H4 (cell line): ENCODE results near the gene HIVEP2. TPM values are rescaled to one million over a fixed set of nuclear protein-coding genes. Genes with fewer than 3 reads are reported as not detected.
A peak's percentile ranks its signal among the peaks of the same experiment; 100 is the strongest.

ENCODE experiments used
- DNase-seq: peaks from one replicate; pipeline ENCODE4 v3.0.0-alpha.2; 2015; ENCODE audit warnings: low spot score
- total RNA-seq: library from RNA; depleted of rRNA; stranded (reverse); fragments of >200 nt; shearing (Covaris generic); gene quantifications from 2 replicates; pipeline ENCODE4 v1.2.3, GENCODE V29; 2014

The HIVEP2 gene
- total RNA-seq, 1 experiment from 2014 or later: 4.1 TPM

DNA sequence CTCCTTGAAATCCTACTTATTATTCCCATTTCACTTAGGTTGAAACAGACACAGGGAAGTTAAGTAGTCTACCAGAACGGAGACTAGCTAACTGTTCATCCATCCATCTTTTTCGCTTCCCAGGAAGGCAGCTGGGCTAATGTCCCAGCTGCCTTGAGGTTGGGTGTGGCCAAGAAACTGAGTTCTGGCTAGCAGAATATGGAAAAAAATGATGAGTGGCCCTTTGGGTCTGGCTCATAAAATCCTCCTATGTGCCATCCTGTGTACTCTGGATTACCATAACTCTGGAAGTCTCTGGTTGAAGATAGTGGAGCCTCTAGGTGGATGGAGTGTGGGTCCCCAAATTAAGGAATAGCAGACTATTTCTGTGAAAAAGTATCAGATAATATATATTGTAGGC, 206.2 kb downstream of the HIVEP2 start:
- no peak for DNase-seq

DNA sequence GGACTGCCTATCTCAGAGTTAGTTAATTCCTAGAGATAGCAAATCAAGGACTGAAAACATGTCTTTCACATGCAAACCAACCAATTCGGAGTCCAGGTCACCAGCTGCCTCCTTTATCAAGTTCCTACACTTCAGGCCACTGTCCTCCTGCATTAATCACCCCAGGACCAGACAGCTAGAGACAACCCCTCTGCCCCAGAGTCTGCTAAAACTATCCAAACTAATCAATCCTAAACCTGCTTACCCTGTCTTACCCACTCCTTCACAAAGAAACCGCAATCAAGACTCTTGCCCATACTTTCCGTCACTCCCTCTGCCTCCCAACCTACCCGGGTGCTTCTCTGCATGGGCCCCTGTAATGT, 207.0 kb downstream of the HIVEP2 start:
- no peak for DNase-seq

DNA sequence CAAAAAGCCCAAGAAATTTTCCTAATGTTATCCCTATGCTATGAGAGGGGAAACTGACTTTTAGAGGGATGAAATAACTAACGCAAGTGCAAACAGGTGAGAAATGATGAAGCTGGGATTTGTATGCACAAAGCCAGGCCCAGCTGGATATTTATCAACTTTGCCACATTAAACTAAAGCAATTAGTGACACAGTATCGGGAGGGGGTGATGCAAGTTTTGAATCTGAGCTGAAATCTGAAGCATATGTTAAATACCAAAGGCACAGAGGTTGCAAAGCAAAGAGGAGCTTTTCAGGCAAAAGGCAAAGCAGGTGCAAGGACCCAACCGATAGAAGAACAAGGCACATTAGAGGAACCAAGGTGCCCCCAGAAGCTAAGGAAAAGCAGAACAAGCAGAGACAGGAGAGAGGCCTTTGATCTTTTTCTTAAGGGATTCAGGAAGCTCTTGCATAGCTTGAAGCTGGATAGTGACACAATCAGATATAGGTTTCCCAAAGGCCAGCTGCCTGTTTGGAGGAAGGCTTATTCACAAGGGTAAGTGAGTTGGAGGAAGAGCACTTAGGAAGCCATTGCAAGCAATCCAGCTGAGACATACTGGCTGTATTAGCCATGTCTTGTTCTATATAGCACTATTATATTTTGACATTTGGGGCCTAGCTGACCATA, 207.5 kb downstream of the HIVEP2 start:
- DNase-seq: no peak

DNA sequence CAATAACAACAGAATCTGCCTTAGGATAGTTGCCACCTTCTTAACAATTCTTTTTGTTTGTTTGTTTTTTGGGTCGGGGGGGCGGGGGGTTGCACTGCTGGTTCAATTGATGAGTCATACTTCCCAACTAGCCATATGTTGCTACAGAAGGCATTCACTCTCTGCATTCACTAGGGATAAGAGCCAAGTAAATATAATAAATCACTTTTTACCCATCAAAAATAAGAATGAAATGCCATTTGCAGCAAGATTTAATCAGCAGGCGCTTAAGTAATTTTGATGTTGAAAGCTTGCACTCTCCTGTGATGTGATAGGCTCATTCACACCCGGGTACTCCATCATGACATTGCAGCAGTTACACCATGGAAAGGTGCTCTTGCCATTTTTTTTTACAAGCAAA, 209.8 kb downstream of the HIVEP2 start:
- DNase-seq: peak; percentile 15

DNA sequence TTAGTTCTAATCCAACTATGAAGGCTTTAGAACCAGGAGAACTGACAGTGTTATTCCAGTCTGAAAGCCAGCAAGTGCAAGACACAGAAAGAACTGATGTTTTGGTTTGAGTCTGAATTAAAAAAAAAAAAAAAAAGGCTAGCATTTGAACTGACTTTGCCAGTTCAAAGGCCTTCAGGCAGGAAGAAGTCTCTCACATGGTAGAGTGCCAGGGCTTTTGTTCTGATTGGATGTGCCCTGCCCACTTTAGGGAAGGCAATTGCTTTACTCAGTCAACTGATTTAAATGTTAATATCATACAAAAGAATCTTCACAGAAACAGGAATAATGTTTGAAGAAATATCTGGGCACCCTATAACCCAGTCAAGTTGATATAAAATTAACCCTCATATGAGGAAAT, 212.2 kb downstream of the HIVEP2 start:
- no peak for DNase-seq

DNA sequence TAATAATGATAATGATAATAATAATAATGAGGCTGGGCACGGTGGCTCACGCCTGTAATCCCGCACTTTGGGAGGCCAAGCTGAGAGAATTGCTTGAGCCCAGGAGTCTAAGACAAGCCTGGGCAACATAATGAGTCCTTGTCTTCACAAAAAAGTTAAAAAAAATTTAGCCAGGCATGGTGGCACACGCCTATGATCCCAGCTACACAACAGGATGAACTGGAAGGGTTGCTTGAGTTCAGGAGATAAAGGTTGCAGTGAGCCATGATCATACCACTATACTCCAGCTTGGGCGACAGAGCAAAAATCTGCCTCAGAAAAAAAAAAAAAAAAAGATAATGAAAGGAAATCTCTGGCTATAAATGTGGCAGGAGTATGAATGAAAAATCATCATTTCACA, 213.4 kb downstream of the HIVEP2 start:
- DNase-seq: no peak

DNA sequence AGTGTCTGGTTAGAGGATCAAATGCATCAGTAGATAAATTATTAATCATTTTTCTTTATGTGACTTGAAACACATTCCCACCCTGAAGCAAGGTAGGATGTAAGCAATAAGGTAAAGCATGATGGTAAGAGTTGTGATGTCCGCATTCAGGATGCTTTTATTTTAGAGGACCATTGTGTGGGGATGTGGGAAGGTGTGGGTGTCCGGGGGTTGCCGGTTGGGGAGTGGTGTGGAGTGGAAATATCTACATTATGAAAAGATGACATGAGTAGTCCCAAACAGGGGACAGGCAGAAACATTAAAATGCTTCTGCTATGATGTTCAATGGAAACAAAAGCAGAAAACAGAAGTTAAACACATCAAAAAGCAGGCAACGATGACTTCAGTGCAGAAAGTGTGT, 215.4 kb downstream of the HIVEP2 start:
- DNase-seq: no peak

DNA sequence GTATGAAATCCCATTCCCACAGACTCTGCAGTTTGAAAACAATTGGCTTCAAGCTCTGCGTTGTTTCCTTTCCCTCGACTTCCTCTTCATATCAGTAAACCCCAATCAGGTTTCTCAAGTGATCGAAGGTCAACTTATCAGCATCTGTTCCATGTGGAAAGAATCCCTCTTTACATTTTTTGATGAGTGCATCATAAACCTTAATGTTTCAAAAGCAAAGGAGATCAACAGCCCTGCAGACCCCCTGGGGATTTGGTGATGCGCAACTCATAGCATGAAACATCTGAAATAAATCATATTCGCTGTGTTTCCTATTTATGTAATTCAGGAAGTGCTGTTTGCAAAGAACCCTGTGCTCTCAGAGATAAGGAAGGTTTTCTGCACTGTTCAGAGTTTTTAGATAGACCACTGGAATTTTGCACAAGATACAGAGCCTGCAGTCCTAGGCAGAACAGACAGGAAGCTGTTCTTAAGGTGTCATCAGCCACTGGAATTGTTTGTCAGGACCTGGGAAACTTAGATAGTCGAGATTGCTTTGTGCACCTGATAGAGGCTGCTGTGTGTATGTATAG, 216.0 kb downstream of the HIVEP2 start:
- no peak for DNase-seq

DNA sequence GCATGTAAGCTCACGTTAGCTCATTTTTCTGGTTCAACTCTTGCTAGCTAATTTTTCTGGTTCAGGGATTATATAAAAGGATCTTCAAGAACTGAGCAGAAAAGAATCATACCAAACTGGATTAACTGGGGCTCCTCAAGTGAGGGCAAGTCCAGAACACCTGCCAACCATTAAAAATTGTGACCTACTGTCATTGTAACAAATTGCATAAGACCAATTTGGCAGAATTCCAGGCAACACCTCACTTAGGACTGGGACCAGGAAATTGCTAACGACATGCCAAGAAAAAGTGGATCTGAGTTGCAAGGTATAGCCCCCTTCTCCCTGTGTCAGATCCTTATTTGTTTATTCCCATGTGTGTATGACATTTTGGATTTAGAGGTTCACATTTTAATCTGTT, 216.6 kb downstream of the HIVEP2 start:
- DNase-seq: no peak

DNA sequence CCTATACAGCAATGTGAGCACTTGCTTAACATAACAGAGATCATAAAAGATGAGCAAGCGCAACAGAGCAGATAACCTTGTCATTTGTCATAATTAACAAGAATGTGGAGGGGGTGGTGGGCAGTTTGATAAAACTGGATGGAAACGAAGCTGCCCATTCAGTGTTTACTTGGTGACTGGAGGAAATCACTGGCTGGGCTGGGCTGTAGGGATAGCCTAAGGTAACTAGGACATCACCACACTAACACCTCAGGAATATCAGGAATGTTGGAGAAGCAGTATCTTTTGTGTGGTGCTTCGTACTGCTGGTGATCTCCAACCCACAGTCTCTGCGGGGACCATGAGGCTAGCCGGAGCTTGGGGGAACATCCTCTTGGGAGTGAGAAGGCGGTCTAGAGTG, 218.4 kb downstream of the HIVEP2 start:
- DNase-seq: no peak

DNA sequence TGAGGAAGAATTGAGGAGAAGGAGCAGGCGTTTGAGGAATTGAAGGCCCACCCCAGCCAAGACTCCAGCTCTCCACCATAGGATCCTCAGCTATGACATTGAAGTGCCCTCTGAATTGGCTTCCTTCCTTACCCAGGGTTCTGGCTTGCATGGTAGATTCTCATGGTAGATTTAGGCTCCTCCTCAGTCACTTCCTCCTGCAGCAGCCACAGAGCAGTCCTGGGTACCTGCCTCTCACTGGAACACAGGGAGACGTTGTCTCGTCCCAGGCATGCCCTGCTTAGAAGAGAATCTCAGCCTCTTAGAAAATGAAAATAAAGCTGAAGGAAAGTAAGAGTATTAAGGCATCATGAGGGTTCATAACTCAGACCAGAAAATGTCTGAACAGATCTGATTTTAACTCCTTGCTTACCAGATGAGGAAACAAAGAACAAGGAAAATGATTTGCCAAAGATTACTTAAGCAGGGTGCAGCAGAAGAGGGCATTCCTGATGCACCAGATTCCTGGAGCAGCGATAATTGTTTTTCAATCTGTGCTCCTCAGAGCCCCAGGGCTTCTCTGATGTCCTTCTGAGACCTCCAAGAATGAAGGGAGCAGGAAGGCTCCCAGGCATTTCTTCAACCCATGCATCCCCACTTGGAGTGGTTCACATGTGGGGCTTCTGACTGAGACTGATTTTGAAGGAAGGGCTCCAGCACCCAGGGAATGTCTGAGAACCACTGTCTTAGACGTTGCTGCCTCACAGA, 219.8 kb downstream of the HIVEP2 start:
- DNase-seq: no peak

DNA sequence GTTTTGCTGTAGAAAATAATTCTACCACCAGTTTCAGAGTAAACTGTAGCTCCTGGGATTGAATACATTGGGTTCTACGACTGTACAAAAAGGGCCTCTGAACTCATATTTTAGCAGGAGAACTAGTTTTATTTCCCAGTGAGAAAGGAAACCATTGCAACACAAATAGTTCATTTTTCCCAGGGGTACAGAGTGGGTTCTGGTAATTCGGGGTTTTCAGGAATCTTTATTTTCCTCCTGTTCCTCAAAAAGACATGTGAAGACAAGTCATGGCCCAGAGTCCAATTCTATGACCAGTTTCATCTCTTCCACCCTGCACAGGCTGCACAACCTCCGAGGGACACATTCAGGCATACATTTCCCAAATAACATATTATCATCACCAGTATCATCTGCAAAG, 222.1 kb downstream of the HIVEP2 start:
- no peak for DNase-seq

DNA sequence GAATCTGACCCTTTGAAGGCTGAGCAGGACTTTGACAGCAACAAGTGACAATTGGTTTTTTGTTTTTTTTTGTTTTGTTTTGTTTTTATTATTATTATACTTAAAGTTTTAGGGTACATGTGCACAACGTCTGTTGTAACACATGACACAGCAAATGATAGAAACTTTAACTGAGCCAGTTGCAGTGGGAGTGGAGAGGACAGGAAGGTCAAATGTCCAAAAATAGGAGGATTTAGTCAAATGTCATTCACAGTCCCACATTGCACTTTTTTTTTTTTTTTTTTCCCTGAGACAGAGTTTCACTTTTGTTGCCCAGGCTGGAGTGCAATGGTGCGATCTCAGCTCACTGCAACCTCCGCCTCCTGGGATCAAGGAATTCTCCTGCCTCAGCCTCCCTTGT, 223.0 kb downstream of the HIVEP2 start:
- DNase-seq: no peak

DNA sequence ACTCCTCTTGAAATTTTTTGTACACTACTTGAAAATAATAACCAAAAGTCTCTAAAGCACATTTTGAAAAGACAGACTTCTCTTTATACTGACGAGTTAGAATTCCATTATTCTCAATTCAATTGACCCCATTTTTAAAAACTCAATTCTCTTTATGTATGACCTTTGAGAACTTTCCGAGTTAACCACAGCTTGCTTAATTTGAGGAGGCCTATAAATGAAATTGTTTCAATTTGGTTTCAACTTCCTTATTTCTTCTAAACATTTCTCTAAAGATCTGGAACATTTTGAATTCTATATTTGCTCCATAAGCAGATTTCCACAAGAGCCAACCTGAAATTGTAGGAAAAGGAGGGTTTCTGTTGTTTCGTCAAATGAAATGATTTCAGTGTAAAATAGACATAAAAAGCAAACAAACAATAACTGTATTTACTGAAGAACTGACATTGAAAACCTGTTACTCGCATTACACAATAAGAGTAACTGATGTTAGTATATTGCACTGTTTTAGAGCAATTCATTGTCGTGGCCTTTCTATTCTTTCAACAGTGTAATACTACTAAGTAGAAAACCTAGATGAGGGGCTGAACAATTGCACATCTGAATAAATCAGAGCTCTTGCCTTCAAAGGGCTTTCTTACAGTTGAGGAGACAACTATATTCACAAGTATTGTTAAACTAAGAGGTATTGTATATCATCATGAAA, 223.6 kb downstream of the HIVEP2 start:
- DNase-seq: no peak

DNA sequence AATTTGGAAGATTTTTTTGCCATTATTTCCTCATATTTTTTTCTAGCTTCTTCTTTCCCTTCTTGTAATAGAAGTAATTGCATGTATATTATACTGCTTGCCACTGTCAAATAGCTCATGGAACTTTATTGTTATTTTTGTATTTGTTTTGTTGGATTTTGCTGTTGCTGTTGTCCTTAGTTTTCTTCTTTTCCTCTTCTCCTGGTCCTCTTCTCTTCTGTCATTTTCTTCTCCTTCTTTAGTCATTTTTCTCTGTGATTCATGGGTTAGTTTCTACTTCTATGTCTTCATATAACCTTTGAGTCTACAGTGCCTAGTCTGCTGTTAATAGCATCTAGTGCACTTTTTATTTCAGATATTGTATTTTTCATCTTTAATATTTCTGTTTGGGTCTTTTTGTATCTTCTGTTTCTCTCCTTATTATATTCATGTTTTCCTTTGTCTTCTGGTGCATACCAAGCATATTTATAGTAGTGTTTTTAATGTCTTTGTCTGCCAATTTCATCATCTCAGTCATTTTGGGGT, 226.2 kb downstream of the HIVEP2 start:
- DNase-seq: no peak

DNA sequence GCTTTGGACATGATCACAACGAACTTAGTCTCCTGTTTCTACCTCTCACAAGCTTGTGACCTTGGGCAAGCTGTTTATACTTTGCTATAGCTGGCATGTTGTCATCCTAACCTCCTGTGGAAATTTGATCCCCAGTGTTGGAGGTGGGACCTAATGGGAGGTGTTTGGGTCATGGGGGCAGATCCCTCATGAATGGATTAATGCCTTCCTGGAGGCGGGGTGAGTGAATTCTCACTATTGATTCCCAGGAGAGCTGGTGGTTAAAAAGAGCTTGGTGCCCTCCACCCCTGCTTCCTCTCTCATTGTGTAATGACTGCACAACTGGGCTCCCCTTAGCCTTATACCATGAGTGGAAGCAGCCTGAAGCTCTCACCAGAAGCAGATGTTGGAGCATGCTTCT, 228.9 kb downstream of the HIVEP2 start:
- DNase-seq: no peak

DNA sequence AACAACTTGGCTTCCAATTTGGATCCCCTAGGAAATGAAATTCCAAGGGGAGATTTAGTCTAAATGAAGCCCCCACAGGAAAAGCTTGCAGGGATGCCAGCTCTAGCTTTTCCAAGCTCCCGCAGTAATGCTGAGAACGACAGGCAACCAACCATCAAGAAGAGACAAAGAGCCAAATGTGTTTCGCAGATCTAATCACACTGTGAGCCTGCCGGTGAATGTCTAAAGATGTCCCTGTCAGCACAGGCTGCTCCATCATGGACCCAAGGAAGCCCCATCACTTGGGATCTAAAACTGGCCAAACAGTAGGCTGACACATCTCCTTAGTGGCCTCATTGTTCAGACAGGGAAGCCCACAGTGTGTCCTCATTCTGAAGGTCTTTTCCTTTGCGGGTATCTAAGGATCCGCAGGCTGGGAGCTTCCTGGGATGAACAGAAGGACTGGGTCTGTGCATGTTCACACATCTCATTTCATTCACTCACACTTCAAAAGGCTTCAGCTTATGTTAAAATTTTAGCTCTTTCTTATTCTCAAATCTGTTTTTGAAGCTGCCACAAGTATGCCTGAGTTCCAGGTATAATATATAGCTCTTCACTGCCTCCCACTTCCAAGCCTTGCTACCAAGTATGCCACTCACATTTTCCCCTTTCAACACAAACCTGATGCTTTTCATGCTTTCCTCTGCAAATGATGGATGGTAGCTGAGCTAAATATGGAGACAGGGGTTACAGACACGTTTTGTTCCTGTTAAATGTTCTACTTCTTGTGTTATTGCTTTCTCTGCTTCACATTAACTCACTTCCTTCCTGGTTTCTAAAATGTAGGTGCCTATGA, 229.8 kb downstream of the HIVEP2 start:
- DNase-seq: no peak

DNA sequence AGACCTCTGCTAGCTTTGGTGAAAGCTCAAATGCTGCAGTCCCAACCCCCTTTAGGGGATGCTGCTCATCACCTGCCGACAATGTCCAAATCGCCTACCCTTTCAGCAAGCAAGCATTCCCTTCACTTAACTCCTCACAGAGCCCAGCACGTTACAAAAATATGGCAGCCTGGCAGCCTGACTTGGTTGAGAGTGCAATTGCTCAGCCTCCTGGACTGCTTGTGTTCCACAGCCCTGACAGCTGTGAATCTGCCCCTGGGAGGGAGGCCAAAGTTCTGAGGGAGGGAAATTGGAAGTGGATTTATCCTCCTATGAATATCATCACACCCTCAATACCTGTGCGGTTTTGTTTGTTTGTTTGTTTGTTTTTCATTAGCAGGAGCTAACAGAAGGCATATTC, 231.0 kb downstream of the HIVEP2 start:
- DNase-seq: no peak

DNA sequence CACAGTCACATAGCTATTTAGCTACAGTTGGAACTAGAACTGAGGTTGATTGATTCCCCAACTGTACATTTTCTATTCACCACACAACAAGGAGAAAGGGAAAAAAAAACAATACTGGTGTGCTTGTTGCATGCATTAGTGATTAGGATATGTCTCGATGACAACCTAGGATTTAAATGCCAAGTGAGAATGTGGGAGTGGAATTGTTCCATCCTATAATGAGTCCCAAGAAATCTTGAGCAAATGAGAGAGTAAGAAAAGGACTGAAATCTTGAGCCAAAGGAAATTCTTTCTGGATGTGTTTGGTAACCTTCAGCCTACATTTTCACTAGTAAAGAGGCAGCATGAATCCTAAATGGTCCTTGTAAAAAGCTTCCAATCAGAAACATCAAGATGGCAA, 232.7 kb downstream of the HIVEP2 start:
- DNase-seq: no peak

DNA sequence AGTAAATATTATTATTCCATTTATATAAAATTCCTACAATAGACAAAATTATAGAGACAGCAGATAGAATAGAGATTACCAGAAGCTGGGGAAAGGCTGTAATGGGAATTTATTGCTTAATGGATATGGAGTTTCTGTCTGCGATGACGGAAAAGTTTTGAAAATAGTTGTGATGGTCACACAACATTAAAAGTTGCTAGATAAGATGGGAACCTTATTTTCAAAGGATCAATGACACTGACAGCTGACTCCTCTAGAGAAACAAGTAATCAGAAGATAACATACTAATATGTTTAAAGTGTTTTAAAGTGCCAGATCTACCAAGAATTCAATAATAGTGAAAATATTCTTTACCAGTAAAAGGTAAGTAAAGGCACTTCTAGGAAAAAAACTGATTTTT, 236.3 kb downstream of the HIVEP2 start:
- no peak for DNase-seq

DNA sequence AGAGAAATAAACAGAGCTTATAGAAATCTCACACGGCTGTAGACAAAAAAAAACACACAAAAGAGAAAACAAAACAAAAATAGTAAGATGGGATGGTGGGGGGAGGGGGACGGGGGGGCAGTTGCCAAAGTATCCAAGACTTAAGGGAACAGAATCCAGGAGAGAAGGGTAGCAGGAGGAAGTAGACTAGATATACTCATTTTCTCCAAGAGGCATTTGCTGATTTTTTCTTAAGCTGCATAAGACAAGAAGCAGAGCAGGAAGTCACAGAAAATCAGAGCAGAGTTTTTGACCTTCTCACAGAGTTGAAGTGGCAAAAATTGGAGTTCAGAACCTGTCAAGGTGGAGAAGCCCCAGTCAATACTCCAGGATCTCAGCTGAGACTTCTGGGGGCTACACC, 237.7 kb downstream of the HIVEP2 start:
- DNase-seq: no peak

DNA sequence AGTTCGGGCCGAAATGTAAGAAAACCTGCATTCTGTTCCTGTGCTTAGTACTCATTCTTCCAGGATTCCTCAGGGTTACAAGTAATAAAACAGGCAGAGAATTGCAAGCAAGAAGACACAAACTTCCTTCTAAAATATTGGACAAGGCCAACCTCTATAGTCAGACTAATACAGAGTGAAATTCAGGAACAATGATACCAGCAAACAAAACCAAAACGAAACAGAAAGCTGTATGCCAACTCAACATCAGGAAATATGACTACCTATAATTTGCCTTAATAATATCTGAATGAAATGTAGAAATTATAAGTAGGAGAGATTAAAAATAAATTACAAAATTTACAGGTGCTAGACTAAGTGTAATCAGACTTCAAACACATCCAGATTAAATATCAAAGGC, 238.8 kb downstream of the HIVEP2 start:
- no peak for DNase-seq
